HEK293 (cell line): ENCODE data around the gene IFT52.

Experiments
- HOXA7 ChIP-seq: sonication (generic); formaldehyde crosslinking; IDR thresholded peaks from 2 replicates; pipeline ENCODE4 v1.8.1; 2022; ENCODE audit warnings: missing genetic modification reagents, borderline replicate concordance
- KLF10 ChIP-seq: fragments of 450-650 bp; IDR thresholded peaks from 2 replicates; pipeline ENCODE4 v1.5.1; 2018; ENCODE audit warnings: missing biosample characterization, mild to moderate bottlenecking, missing genetic modification characterization
- ZNF292 ChIP-seq: fragments of 450-650 bp; formaldehyde crosslinking; IDR thresholded peaks from 2 replicates; pipeline ENCODE4 v1.5.1; 2016; ENCODE audit warnings: low read depth, missing biosample characterization, missing genetic modification characterization, borderline replicate concordance
- ZNF423 ChIP-seq: fragments of 450-650 bp; formaldehyde crosslinking; IDR thresholded peaks from 2 replicates; pipeline ENCODE4 v1.5.1; 2016; ENCODE audit warnings: missing biosample characterization, missing genetic modification characterization
- ZNF558 ChIP-seq: fragments of 450-650 bp; formaldehyde crosslinking; IDR thresholded peaks from 2 replicates; pipeline ENCODE4 v1.5.1; 2016; ENCODE audit warnings: missing biosample characterization, missing genetic modification characterization
- ZNF610 ChIP-seq: fragments of 450-650 bp; formaldehyde crosslinking; IDR thresholded peaks from 2 replicates; pipeline ENCODE4 v1.5.1; 2016; ENCODE audit warnings: missing biosample characterization, missing genetic modification characterization, borderline replicate concordance
- TF ChIP-seq, protein P1 (sequence below): fragments of 450-650 bp; formaldehyde crosslinking; IDR thresholded peaks from 2 replicates; pipeline ENCODE4 v1.5.1; 2016; ENCODE audit warnings: missing biosample characterization, missing genetic modification characterization
- TF ChIP-seq, protein P2 (sequence below): fragments of 450-650 bp; formaldehyde crosslinking; IDR thresholded peaks from 2 replicates; pipeline ENCODE4 v1.5.1; 2016; ENCODE audit warnings: missing biosample characterization, missing genetic modification characterization
- TF ChIP-seq, protein P3 (sequence below): fragments of 450-650 bp; IDR thresholded peaks from 2 replicates; pipeline ENCODE4 v1.5.1; 2018; ENCODE audit warnings: missing biosample characterization, mild to moderate bottlenecking, missing genetic modification characterization
- TF ChIP-seq, protein P4 (sequence below): fragments of 450-650 bp; formaldehyde crosslinking; IDR thresholded peaks from 2 replicates; pipeline ENCODE4 v1.5.1; 2016; ENCODE audit warnings: missing biosample characterization, missing genetic modification characterization, low read depth

DNA sequence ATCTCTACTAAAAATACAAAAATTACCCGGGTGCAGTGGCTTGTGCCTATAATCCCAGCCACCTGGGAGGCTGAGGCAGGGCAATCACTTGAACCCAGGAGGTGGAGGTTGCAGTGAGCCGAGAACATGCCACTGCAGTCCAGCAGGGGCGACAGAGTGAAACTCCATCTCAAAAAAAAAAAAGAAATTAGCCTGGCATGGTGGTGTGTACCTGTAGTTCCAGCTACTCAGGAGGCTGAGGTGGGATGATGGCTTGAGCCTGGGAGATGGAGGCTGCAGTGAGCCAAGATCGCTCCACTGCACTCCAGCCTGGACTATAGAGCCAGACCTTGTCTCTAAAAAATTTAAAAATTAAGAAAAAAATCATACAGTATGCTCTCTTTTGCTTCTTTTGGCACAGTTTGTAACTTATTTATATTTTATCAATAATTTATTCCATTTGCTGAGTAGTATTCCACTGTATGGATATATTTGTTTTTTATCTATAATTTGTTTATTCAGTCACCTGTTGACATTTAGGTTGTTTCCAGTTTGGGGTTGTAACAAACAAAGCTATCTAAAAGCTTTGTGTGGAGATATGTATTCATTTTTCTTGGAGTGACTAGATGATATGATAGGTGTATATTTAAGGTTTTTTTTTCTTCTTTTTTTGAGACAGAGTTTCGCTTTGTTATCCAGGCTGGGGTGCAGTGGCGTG, 68.1 kb downstream of the IFT52 start:
- no peak for TF ChIP-seq ZNF558 (tag by site-specific recombination)
- TF ChIP-seq KLF10: no peak
- TF ChIP-seq, protein P1, sequence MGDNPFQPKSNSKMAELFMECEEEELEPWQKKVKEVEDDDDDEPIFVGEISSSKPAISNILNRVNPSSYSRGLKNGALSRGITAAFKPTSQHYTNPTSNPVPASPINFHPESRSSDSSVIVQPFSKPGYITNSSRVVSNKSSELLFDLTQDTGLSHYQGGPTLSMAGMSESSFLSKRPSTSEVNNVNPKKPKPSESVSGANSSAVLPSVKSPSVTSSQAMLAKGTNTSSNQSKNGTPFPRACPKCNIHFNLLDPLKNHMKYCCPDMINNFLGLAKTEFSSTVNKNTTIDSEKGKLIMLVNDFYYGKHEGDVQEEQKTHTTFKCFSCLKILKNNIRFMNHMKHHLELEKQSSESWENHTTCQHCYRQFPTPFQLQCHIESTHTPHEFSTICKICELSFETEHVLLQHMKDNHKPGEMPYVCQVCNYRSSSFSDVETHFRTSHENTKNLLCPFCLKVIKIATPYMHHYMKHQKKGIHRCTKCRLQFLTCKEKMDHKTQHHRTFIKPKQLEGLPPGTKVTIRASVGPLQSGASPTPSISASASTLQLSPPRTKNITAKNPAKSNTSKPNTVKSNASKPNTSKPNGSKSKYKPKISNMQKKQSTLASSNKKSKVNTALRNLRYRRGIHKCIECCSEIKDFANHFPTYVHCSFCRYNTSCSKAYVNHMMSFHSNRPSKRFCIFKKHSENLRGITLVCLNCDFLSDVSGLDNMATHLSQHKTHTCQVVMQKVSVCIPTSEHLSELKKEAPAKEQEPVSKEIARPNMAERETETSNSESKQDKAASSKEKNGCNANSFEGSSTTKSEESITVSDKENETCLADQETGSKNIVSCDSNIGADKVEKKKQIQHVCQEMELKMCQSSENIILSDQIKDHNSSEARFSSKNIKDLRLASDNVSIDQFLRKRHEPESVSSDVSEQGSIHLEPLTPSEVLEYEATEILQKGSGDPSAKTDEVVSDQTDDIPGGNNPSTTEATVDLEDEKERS: no peak
- no peak for TF ChIP-seq ZNF610
- TF ChIP-seq, protein P2, sequence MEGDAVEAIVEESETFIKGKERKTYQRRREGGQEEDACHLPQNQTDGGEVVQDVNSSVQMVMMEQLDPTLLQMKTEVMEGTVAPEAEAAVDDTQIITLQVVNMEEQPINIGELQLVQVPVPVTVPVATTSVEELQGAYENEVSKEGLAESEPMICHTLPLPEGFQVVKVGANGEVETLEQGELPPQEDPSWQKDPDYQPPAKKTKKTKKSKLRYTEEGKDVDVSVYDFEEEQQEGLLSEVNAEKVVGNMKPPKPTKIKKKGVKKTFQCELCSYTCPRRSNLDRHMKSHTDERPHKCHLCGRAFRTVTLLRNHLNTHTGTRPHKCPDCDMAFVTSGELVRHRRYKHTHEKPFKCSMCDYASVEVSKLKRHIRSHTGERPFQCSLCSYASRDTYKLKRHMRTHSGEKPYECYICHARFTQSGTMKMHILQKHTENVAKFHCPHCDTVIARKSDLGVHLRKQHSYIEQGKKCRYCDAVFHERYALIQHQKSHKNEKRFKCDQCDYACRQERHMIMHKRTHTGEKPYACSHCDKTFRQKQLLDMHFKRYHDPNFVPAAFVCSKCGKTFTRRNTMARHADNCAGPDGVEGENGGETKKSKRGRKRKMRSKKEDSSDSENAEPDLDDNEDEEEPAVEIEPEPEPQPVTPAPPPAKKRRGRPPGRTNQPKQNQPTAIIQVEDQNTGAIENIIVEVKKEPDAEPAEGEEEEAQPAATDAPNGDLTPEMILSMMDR (tag by site-specific recombination): no peak
- TF ChIP-seq, protein P3, sequence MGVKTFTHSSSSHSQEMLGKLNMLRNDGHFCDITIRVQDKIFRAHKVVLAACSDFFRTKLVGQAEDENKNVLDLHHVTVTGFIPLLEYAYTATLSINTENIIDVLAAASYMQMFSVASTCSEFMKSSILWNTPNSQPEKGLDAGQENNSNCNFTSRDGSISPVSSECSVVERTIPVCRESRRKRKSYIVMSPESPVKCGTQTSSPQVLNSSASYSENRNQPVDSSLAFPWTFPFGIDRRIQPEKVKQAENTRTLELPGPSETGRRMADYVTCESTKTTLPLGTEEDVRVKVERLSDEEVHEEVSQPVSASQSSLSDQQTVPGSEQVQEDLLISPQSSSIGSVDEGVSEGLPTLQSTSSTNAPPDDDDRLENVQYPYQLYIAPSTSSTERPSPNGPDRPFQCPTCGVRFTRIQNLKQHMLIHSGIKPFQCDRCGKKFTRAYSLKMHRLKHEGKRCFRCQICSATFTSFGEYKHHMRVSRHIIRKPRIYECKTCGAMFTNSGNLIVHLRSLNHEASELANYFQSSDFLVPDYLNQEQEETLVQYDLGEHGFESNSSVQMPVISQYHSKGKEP: no peak
- no peak for TF ChIP-seq ZNF292 (tag by site-specific recombination)
- TF ChIP-seq, protein P4, sequence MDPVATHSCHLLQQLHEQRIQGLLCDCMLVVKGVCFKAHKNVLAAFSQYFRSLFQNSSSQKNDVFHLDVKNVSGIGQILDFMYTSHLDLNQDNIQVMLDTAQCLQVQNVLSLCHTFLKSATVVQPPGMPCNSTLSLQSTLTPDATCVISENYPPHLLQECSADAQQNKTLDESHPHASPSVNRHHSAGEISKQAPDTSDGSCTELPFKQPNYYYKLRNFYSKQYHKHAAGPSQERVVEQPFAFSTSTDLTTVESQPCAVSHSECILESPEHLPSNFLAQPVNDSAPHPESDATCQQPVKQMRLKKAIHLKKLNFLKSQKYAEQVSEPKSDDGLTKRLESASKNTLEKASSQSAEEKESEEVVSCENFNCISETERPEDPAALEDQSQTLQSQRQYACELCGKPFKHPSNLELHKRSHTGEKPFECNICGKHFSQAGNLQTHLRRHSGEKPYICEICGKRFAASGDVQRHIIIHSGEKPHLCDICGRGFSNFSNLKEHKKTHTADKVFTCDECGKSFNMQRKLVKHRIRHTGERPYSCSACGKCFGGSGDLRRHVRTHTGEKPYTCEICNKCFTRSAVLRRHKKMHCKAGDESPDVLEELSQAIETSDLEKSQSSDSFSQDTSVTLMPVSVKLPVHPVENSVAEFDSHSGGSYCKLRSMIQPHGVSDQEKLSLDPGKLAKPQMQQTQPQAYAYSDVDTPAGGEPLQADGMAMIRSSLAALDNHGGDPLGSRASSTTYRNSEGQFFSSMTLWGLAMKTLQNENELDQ (tag by site-specific recombination): no peak
- TF ChIP-seq HOXA7 (CRISPR knock-in tag): no peak
- no peak for TF ChIP-seq ZNF423 (tag by site-specific recombination)
